ENCODE measurements around the gene GPR162. TPM values are rescaled to one million over a fixed set of nuclear protein-coding genes. Genes with fewer than 3 reads are reported as not detected.

The GPR162 gene
- polyA plus RNA-seq, 1 experiment: 5.2 TPM

DNA sequence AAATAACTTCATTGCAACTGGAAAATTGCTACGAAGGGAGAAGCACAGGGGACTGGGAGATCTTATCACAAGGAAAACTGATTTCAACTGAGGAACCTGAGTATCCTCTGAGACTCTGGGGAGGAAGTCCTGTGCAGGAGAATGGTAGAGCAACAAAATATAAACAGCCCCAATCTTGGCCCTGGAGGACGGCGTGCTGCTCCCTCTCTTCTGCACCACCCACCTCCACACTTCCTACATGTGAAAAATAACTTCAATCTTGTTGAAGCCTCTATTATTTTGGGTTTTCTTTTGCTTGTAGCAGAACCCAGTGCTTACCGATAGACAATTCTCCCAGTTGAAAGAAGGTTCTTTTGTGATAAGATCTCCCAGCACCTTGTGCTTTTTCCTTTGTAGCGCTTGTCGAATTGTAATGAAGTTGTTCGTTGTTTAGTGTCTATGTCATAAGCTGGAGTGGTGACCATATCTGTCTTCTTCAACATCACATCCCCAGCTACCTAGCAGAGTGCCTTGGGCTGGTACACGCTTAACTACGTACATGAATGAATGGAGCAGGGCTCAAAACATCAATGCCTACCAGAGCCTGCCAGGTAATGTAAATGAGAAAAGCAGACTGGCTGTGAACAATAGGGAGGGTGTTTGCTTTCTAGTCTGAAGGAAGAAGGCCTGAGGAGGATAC lies 35.1 kb upstream of the GPR162 start:
- TF ChIP-seq, protein P1, sequence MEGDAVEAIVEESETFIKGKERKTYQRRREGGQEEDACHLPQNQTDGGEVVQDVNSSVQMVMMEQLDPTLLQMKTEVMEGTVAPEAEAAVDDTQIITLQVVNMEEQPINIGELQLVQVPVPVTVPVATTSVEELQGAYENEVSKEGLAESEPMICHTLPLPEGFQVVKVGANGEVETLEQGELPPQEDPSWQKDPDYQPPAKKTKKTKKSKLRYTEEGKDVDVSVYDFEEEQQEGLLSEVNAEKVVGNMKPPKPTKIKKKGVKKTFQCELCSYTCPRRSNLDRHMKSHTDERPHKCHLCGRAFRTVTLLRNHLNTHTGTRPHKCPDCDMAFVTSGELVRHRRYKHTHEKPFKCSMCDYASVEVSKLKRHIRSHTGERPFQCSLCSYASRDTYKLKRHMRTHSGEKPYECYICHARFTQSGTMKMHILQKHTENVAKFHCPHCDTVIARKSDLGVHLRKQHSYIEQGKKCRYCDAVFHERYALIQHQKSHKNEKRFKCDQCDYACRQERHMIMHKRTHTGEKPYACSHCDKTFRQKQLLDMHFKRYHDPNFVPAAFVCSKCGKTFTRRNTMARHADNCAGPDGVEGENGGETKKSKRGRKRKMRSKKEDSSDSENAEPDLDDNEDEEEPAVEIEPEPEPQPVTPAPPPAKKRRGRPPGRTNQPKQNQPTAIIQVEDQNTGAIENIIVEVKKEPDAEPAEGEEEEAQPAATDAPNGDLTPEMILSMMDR (IDR thresholded peaks at IDR 0.05; ENCODE audit: low read depth, low read length): no peak
- no peak for DNase-seq (ENCODE audit: low read depth, low spot score)
- CTCF ChIA-PET: interaction anchor here (0.6 to 2.2 kb wide), 6 partner anchors 8 to 224 kb away, joined by 3 to 14 read pairs (median 5); partner anchors contain the start of genes MLF2 and PTMS
- H3K27ac ChIP-seq (ENCODE audit: low read depth, low read length): no peak overlapping the region
- H3K9me3 ChIP-seq (ENCODE audit: control insufficient read depth, insufficient read depth, low read length): no peaks in the 10 kb centered on the region
- POLR2A ChIA-PET: interaction anchor here (0.9 to 1.0 kb wide), 2 partner anchors 10 to 62 kb away, joined by 6 to 8 read pairs; no protein-coding TSS in a partner anchor
- no peak overlapping the region for H3K4me3 ChIP-seq (ENCODE audit: low read depth, low read length)
- no peaks in the 10 kb centered on the region for H3K27me3 ChIP-seq (ENCODE audit: control insufficient read depth, insufficient read depth, low read length)

DNA sequence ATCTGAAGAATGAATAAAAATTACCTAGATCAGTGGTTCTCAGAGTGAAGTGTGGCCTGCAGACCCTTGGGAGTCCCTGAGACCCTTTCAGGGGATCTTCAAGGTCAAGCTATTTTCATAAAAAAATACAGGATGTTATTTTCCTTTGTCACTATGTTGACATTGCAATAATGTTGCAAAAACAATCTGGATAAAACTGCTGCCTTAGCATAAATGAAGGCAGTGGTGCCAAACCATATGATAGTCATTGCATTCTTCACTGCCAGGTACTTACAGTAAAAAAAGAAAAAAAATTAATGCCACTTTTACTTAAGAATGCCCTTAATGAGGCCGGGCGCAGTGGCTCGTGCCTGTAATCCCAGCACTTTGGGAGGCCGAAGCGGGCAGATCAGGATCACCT lies 34.3 kb upstream of the GPR162 start:
- H3K27ac ChIP-seq (ENCODE audit: low read depth, low read length): no peak overlapping the region
- no peak overlapping the region for H3K4me3 ChIP-seq (ENCODE audit: low read depth, low read length)
- H3K9me3 ChIP-seq (ENCODE audit: control insufficient read depth, insufficient read depth, low read length): no peaks in the 10 kb centered on the region
- TF ChIP-seq, protein P1 (IDR thresholded peaks at IDR 0.05; ENCODE audit: low read depth, low read length): no peak
- CTCF ChIA-PET: interaction anchor here (0.8 to 2.2 kb wide), 4 partner anchors 9 to 39 kb away, joined by 3 to 14 read pairs (median 6); partner anchors contain the start of gene MLF2
- POLR2A ChIA-PET: no interaction called here
- DNase-seq (ENCODE audit: low read depth, low spot score): no peak
- no peaks in the 10 kb centered on the region for H3K27me3 ChIP-seq (ENCODE audit: control insufficient read depth, insufficient read depth, low read length)

GRCh38 chr12:6788972-6789924 lies 32.4 kb upstream of the GPR162 start, which contains the start of gene CD4:
TSS of gene CD4 (plus strand) at chr12:6789528. CDS start at chr12:6800139, 10,611 bp downstream.
- no peak for DNase-seq (ENCODE audit: low read depth, low spot score)
- ChIA-PET POLR2A (interaction anchor here (1.0 to 1.5 kb wide), 4 partner anchors 22 to 36 kb away, joined by 3 to 8 read pairs (median 3); partner anchors contain the start of genes GPR162 and MLF2), CTCF (interaction anchor here (0.6 to 2.6 kb wide), 5 partner anchors 11 to 232 kb away, joined by 3 to 15 read pairs (median 8); partner anchors contain the start of genes MLF2 and PTMS)
- H3K4me3 ChIP-seq (ENCODE audit: low read depth, low read length): peak within 1 kb of the TSS; percentile 50
- no peaks in the 10 kb centered on the region for H3K9me3 ChIP-seq (ENCODE audit: control insufficient read depth, insufficient read depth, low read length)
- no peaks in the 10 kb centered on the region for H3K27me3 ChIP-seq (ENCODE audit: control insufficient read depth, insufficient read depth, low read length)
- H3K27ac ChIP-seq (ENCODE audit: low read depth, low read length): peak within 1 kb of the TSS; percentile 0
- TF ChIP-seq, protein P1 (IDR thresholded peaks at IDR 0.05; ENCODE audit: low read depth, low read length): no peak

GRCh38 chr12:6790496-6791150 lies 31.0 kb upstream of the GPR162 start:
- TF ChIP-seq, protein P1 (IDR thresholded peaks at IDR 0.05; ENCODE audit: low read depth, low read length): no peak
- POLR2A ChIA-PET: interaction anchor here (0.5 to 1.5 kb wide), 2 partner anchors 20 to 101 kb away, joined by 3 read pairs; partner anchors contain the start of gene ZNF384

More at GRCh38 chr12:6790496-6791150, 31.0 kb upstream of the GPR162 start:
- peak overlapping the region; percentile 17; the same call in 1 of the 2 replicates for H3K4me3 ChIP-seq (ENCODE audit: low read depth, low read length)
- H3K27me3 ChIP-seq (ENCODE audit: control insufficient read depth, insufficient read depth, low read length): no peaks in the 10 kb centered on the region
- CTCF ChIA-PET: interaction anchor here (1.9 to 2.6 kb wide), 2 partner anchors 24 to 37 kb away, joined by 9 to 15 read pairs; partner anchors contain the start of genes MLF2 and PTMS
- DNase-seq (ENCODE audit: low read depth, low spot score): no peak
- no peak overlapping the region for H3K27ac ChIP-seq (ENCODE audit: low read depth, low read length)
- H3K9me3 ChIP-seq (ENCODE audit: control insufficient read depth, insufficient read depth, low read length): no peaks in the 10 kb centered on the region

Measured in AG04450 (cell line).